HG02852 (cell line): ENCODE measurements around the gene KDM6B.

Experiments used
- ATAC-seq: cut with Tn5 transposase; IDR thresholded peaks from one replicate; pipeline ENCODE4 v1.9.1; 2021; ENCODE audit warnings: mild to moderate bottlenecking, moderate library complexity; ENCODE audit not compliant: unreplicated experiment

The KDM6B gene

GRCh38 chr17:7818746-7819645, 15.0 kb upstream of the KDM6B start:
- no peak for ATAC-seq

- no peak for ATAC-seq
Measured at GRCh38 chr17:7820231-7820630, 13.8 kb upstream of the KDM6B start.

GRCh38 chr17:7822126-7822525, 11.9 kb upstream of the KDM6B start:
- no peak for ATAC-seq

DNA sequence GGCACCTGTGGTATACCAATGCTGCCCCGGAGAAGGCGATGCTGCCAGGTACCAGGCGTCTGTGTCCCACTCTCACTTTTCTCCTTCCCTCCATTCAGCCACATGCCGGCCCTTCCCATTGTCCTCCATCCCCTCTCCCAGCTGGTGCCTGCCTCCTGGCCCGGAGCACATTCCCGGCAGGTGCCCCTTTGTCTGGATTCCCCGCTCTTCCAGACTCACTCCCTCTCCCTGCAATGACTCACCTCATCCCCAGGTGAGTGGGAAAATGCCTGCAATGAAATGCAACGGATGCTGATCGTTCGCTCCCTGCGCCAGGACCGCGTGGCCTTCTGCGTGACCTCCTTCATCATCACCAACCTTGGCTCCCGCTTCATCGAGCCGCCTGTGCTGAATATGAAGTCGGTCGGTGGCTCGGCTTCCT, 10.4 kb upstream of the KDM6B start:
- no peak for ATAC-seq

- ATAC-seq, result no peak
Measured at GRCh38 chr17:7824021-7824924, 9.7 kb upstream of the KDM6B start.

- ATAC-seq, result no peak
Measured at GRCh38 chr17:7825206-7825990, 8.6 kb upstream of the KDM6B start.

- ATAC-seq, result no peak
Measured at GRCh38 chr17:7830616-7831015, 3.4 kb upstream of the KDM6B start.

DNA sequence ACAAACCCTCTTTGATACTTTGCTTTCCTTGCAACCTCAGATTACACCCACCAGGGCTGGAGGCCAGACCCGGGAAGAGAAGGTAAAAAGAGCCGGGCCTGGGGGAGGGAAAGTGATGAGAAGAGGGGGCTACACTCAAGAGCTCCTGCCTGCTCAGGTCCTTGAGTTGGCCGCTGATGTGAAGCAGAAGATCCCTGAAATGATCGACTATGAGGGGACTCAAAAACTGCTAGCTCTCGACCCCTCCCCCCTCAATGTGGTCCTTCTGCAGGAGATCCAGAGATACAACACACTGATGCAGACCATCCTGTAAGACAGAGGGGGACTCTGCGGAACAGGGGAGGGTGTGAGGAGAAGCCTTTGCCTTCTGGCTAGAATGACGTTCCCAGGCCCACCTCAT, 2.8 kb upstream of the KDM6B start:
- ATAC-seq, result no peak

GRCh38 chr17:7832431-7832830, 1.6 kb upstream of the KDM6B start:
- no peak for ATAC-seq

DNA sequence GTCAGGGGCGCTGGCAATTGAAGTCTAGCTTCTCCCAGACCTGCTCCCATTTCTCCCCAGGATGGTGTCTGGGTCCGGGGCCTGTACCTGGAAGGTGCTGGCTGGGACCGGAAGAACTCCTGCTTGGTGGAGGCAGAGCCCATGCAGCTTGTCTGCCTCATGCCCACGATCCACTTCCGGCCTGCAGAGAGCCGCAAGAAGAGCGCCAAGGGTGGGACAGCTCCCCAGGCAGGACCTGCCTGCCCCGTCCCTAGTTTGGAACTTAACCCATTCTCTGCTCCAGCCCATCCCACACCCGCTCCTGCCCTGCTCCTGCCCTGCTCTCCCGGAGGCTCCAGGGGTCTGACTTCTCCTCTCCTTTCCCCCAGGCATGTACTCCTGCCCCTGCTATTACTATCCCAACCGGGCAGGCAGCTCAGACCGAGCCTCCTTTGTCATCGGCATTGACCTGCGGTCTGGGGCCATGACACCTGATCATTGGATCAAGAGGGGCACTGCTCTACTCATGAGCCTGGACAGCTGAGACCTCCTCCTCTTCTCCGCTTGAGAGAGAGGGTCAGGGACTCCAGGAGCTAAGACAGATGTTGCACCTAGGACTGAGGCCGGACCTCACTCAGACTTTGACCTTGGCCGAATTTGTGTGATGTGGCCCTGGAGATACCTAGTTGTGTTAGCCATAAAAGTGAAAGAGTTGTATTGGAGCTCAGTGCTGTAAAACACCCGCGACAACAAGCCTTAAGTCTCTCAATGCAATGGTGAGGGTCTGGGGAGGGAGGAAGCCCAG, 814 bp upstream of the KDM6B start:
- ATAC-seq, result no peak

GRCh38 chr17:7834542-7834956, 532 bp downstream of the KDM6B start:
- no peak for ATAC-seq

GRCh38 chr17:7834957-7835813, 1.2 kb downstream of the KDM6B start:
- peak; percentile 46 for ATAC-seq

DNA sequence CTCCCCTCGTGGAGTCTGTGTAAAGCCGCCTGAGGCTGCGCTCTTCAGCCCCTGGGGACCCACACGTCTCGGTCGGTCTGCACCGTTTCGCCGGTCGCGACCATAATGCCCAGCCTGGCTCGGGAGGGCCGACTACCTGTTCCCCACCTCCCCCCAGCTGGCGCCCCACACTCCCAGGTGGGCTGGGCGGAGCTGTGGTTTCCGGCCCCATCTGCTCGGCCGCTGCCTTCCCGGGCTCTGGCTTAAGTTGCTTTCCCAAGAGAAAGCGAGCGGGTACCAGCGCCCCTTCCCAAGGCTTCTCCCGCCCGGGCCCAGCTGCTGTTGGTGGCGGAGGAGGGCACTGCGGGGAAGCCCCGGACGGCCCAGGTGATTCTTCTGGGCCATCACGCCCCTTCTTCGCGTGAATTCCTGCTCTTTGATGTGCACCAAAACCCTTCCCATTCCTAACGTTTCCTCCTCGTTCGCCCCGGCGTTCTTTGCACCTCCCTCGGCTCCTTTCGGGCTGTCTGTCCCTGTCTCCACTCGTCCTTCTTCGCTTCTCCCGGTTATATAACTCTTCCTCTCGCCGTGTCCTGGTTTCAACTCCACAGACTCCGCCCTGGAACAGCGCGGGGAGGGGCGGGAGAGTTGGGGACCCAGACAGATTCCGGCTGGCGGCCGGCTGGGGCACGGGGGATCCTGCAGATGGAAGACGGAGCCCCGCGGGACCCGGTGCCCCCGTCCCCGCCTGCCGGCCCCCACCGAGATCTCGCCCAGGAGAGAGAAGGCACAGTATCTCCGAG, 2.0 kb downstream of the KDM6B start:
- peak; percentile 24 for ATAC-seq

GRCh38 chr17:7836596-7837407, 2.8 kb downstream of the KDM6B start:
- ATAC-seq, result no peak

DNA sequence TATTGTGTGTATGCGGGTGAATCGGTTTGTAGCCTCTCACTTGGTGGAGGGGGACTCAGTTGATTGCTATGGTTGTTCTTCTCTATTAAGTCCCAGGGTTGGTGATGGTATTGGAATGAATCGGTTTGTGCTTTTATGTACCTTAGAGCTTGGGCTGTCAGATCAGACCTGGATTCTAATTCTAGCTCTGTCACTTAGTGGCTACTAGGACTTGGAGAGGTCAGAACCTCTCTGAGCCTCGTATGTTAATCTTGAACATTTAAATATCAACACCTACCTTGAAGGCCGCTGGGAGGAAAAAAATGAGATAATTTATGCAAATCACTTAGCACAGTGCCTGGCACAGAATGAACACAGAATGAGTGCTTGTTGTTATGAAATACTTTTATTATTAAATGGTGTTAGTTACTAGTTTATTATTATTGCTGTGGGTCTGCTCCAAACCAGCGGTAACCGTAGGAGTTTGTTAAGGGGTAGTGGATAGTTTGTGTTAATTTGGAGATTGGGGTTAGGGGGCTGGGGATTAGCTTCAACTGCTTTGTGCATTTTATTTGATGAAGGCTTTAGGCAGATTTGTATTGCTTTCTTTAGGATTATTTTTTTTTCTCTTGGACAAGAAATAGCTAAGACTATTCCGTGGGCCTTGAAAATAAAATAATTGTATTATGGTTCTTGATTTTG, 3.5 kb downstream of the KDM6B start:
- no peak for ATAC-seq

DNA sequence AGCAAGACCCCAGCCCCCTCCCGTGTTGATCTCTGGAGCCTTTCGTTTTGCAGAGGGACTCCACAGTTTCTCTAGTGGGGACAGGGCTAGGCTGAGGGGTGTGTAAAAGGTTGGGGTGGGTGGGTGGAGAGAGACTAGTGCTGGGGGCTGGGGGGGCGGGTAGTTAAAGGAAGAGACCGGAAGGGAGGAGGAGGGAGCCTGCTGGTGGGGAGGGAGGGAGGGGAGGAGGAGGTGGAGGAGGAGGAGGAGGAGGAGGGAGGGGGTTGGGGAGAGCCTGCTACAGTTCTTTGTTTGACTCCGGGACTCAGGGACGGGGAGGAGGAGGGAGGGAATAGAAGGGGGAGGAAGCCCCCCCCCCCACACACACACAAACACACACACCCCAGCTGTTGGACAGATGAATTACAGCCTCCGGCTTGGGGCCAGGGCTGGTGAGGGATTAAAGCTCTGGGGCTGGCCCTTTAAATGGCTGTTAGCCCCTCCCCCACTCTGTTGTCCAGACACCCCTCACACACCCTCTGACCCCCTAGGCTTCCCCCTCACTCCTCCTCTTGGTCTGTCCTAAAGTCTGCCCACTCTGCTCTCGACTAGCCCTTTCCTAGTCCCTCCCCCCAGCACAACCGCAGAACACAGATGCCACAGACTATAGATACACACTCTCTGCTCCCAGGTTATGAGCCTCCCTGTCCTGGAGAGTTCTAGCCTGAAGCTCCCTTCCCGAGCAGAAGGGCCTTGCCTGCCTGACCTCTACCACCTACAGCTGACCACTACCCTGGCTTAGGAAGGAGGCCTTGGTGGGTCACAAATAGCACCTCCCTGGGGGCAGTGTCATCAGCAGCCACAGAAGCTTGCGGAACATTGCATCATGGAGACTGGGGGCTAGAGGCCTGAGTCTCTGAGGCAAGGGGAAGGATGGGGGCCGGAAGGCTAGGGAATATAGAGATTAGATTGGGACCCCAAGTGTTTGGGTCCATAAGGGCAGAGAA, 4.4 kb downstream of the KDM6B start:
- ATAC-seq, result no peak
